ENCODE measurements around the gene ITCH. TPM values are rescaled to one million over a fixed set of nuclear protein-coding genes. Genes with fewer than 3 reads are reported as not detected.

ITCH gene
- total and polyA plus RNA-seq, 2 experiments from 2014 or later, result 22.1 to 61.2 TPM

- Histone ChIP-seq H4K20me1 (ENCODE audit: insufficient read depth, poor library complexity, severe bottlenecking) (peaks cover 13% of the 10 kb centered on the region), H3K36me3 (replicated peaks; ENCODE audit: insufficient read depth, low read depth) (no peaks in the 10 kb centered on the region), H3K4me3 (no peak overlapping the region), H3K27ac (no peak overlapping the region), H3K4me2 (no peak overlapping the region), H3K4me1 (ENCODE audit: insufficient read depth) (no peaks in the 10 kb centered on the region), H2AFZ (no peak overlapping the region), H3K9me2 (replicated peaks; ENCODE audit: insufficient read depth) (no peaks in the 10 kb centered on the region), H3K79me2 (peaks cover 32% of the 10 kb centered on the region), H3K27me3 (no peaks in the 10 kb centered on the region), H3K9me3 (ENCODE audit: low read depth) (no peaks in the 10 kb centered on the region)
- WGBS (ENCODE audit: low lambda C conversion rate, missing lambda C conversion rate), result 100% methylated on average over 7 of the region's 7 CpGs
- TF ChIP-seq EZH2 (IDR thresholded peaks at IDR 0.05; ENCODE audit: borderline replicate concordance) (no peak), EZH2phosphoT487 (IDR thresholded peaks at IDR 0.05; ENCODE audit: low read depth, severe bottlenecking, unreplicated experiment) (no peak), CTCF (IDR thresholded peaks at IDR 0.05; ENCODE audit: poor library complexity) (no peak)
- no peak for DNase-seq (ENCODE audit: low spot score)
Observed at GRCh38 chr20:34532756-34533155, 169.7 kb downstream of the ITCH start.

- Histone ChIP-seq H3K27me3 (no peaks in the 10 kb centered on the region), H4K20me1 (ENCODE audit: insufficient read depth, poor library complexity, severe bottlenecking) (peaks cover 12% of the 10 kb centered on the region), H3K27ac (no peak overlapping the region), H3K79me2 (peaks cover 19% of the 10 kb centered on the region), H3K9me3 (ENCODE audit: low read depth) (no peaks in the 10 kb centered on the region), H2AFZ (no peak overlapping the region), H3K36me3 (replicated peaks; ENCODE audit: insufficient read depth, low read depth) (no peaks in the 10 kb centered on the region), H3K4me1 (ENCODE audit: insufficient read depth) (no peaks in the 10 kb centered on the region), H3K9me2 (replicated peaks; ENCODE audit: insufficient read depth) (no peaks in the 10 kb centered on the region), H3K4me2 (no peak overlapping the region), H3K4me3 (no peak overlapping the region)
- no peak for TF ChIP-seq EZH2phosphoT487 (IDR thresholded peaks at IDR 0.05; ENCODE audit: low read depth, severe bottlenecking, unreplicated experiment)
- no peak for DNase-seq (ENCODE audit: low spot score)
- 95% methylated on average over 15 of the region's 15 CpGs for WGBS (ENCODE audit: low lambda C conversion rate, missing lambda C conversion rate)
Observed at GRCh38 chr20:34534391-34535165, 171.5 kb downstream of the ITCH start.

- H3K36me3 ChIP-seq (replicated peaks; ENCODE audit: insufficient read depth, low read depth), result no peaks in the 10 kb centered on the region
- 96% methylated on average over 15 of the region's 15 CpGs for WGBS (ENCODE audit: low lambda C conversion rate, missing lambda C conversion rate)
- peaks cover 11% of the 10 kb centered on the region for H3K79me2 ChIP-seq
Observed at GRCh38 chr20:34535301-34535840, 172.3 kb downstream of the ITCH start.

More at GRCh38 chr20:34535301-34535840, 172.3 kb downstream of the ITCH start:
- Histone ChIP-seq H4K20me1 (ENCODE audit: insufficient read depth, poor library complexity, severe bottlenecking) (peaks cover 10% of the 10 kb centered on the region), H3K4me3 (no peak overlapping the region), H3K27ac (no peak overlapping the region), H3K27me3 (no peaks in the 10 kb centered on the region), H3K9me2 (replicated peaks; ENCODE audit: insufficient read depth) (no peaks in the 10 kb centered on the region), H3K9me3 (ENCODE audit: low read depth) (no peaks in the 10 kb centered on the region), H3K4me1 (ENCODE audit: insufficient read depth) (no peaks in the 10 kb centered on the region), H3K4me2 (no peak overlapping the region), H2AFZ (no peak overlapping the region)
- TF ChIP-seq CTCF (IDR thresholded peaks at IDR 0.05; ENCODE audit: poor library complexity) (no peak), EZH2phosphoT487 (IDR thresholded peaks at IDR 0.05; ENCODE audit: low read depth, severe bottlenecking, unreplicated experiment) (no peak), EZH2 (IDR thresholded peaks at IDR 0.05; ENCODE audit: borderline replicate concordance) (no peak)
- no peak for DNase-seq (ENCODE audit: low spot score)
